Fibroblast of upper back skin (primary cell): ENCODE results near the gene SYNGAP1.
"Not testable (repeated sequence)": the region's sequence is repeated elsewhere in the genome, so short reads cannot be mapped to it uniquely, and the experiment has no call there.

Source experiments
- DNase-seq: peaks from one replicate; pipeline ENCODE4 v3.0.0-alpha.2; 2013

SYNGAP1 gene

GRCh38 chr6:33419580-33420490, at the start of gene SYNGAP1:
Gene SYNGAP1 (plus strand): TSS chr6:33420065. CDS start chr6:33420265, 200 bp downstream.
- DNase-seq = peak; percentile 81

DNA sequence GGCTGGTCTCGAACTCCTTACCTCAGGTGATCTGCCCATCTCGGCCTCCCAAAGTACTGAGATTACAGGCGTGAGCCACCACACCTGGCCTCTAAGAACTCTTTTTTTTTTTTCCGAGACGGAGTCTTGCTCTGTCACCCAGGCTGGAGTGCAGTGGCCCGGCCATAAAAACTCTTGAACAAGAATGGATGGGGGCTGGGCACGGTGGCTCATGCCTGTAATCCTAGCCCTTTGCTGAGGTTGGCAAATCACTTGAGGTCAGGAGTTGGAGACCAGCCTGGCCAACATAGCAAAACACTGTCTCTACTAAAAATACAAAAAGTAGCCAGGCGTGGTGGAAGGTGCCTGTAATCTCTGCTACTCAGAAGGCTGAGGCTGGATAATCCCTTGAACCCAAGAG, 48.0 kb upstream of the SYNGAP1 start:
- DNase-seq = not testable (repeated sequence)

GRCh38 chr6:33372526-33373123, 47.2 kb upstream of the SYNGAP1 start:
- no peak for DNase-seq

DNA sequence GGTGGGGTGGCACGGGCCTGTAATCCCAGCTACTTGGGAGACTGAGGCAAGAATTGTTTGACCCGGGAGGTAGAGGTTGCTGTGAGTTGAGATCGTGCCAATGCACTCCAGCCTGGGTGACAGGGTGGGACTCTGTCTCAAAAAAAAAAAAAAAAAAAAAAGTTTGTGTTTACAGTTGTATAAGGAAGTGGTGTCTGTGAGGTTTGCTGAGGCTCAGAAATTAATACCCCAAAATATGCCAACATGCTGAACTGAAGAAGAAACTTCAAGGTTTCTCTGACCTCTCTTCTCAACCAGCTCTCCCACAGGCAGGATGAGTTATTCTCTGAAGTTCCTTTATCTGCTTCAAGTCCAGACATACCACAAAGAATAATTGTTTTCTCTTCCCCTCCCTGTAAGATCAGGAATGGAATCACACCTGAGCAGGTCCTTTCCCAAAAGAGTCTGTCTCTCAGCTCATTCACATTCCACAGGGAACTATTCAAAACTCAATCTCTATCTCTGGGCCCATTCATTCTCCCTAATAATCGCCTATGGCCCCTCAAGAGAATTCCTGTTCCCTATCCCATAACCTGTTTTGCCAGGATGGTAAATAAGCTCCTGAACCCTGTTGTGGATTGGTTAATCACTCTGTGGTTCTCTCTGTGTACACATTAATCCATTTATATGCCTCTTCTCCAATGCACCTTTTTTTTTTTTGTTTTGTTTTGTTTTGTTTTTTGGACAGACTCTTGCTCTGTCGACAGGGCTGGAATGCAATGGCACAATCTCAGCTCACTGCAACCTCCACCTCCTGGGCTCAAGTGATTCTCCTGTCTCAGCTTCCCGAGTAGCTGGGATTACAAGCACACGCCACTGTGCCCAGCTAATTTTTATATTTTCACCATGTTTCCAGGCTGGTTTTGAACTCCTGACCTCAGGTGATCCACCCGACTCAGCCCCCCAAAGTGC, 45.6 kb upstream of the SYNGAP1 start:
- no peak for DNase-seq

DNA sequence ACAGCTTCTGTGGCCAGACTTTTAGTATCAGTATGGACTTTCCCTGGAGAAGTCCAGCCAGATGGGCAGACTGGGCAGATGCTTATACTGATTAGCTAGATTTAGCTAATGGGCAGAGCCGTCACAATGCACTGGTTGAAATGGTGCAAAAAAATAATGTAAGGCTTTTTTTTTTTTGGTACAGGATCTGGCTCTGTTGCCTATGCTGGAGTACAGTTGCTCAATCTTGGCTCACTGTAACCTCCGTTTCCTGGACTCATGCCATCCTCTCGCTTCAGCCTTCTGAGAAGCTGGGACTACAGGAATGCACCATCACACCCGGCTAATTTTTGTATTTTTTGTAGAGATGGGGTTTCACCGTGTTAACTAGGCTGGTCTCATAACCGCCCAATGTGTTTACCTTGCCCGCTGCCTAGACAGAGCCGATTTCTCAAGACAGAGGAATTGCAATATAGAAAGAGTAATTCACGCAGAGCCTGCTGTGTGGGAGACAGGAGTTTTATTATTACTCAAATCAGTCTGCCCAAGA, 44.7 kb upstream of the SYNGAP1 start:
- DNase-seq = peak; percentile 88

GRCh38 chr6:33377171-33377570, 42.7 kb upstream of the SYNGAP1 start:
- DNase-seq = peak; percentile 18

GRCh38 chr6:33379184-33379583, 40.7 kb upstream of the SYNGAP1 start:
- DNase-seq = not testable (repeated sequence)

GRCh38 chr6:33380272-33380981, 39.4 kb upstream of the SYNGAP1 start:
- no peak for DNase-seq

GRCh38 chr6:33383427-33384185, 36.3 kb upstream of the SYNGAP1 start:
- no peak for DNase-seq

GRCh38 chr6:33384581-33385020, 35.3 kb upstream of the SYNGAP1 start:
- DNase-seq = peak; percentile 74

GRCh38 chr6:33390173-33390572, 29.7 kb upstream of the SYNGAP1 start:
- no peak for DNase-seq

GRCh38 chr6:33390767-33391277, 29.0 kb upstream of the SYNGAP1 start:
- DNase-seq = no peak

- DNase-seq = peak; percentile 100
Observed at GRCh38 chr6:33391278-33391921, 28.5 kb upstream of the SYNGAP1 start, which contains the start of gene KIFC1. Gene KIFC1 (plus strand): TSS chr6:33391823. CDS start chr6:33391986, 163 bp downstream.

DNA sequence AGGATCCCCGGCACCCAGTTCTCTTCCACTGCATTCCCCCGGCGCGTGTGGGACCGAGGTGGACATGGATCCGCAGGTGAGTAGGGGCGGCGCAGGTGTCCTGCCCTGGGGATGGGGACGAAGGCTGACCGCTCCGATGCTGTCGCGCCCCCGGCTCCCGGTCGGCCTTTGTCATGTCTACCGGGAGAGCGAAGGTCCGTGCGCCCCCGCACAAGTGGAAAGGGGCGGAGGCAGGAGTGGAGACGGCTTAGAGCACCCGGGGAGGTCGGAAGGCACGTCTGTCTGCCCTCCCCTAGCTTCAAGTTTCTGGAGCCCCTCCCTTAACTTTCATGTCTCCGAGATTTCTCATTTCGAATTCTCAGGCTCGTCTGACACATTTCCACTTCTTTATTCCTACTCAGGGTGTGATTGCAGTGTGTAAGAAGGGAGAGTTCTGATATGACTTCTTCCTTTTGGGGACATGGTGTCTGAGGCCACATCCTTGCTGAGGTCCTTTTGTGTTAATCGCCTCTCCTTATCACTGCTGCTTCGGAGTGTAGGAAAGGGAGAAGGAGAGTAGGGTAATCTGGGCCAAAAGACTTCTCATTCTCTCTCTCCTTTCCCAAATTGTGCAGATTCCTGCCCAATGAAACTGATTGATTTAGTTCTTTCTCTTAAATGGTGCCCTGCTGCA, 27.8 kb upstream of the SYNGAP1 start:
- no peak for DNase-seq

- DNase-seq = no peak
Observed at GRCh38 chr6:33392595-33392948, 27.3 kb upstream of the SYNGAP1 start.

DNA sequence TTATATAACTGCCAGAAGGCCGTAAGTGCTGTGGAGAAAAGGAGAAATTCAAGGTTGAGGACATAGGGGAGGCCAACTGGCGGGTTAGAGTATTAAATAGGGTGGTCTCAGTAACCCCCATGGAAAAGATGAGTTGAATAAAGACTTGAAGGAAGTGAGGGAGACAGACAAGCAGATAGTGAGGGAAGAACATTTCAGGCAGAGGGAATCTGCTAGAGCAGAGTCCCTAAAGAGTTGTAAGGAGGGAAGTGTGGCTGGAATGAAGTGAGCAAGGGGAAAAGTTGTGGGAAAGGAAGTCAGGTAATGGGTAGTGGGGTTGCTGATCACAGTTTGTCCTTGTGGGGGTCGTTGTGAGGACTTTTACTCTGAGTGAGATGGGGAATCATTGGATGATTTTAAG, 26.9 kb upstream of the SYNGAP1 start:
- no peak for DNase-seq

DNA sequence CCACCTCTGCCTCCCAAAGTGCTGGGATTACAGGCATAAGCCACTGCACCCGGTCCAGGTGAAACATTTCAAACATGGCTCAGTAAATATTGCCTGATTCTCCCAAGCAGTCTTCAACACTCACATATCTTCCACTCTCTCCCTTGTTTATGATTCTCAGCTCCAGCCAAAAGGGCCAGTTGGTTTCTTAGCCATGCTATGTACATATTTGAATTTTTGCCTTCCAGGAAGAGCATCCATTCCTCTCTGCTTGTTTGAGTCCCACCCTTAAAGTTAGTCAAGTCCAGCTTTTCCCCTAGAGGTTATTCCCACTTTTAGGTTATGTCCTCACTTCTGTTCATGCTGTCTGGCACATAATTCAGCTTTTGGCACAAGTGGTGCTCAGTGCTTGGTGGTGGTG, 22.3 kb upstream of the SYNGAP1 start:
- no peak for DNase-seq

DNA sequence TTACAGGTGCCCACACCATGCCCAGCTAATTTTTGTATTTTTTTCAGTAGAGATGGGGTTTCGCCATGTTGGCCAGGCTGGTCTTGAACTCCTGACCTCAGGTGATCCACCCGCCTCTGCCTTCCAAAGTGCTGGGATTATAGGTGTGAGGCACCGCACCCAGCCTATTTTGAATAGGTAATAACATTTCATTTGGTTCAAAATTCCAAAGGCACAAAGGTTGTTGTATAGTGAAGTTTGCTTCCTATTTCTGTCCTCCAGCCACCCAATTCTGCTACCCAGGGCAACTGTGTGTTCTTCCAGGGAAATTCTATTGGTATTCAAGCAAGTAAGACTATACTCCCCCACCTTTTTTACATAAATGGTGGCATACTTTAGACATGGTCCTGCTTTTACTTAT, 21.3 kb upstream of the SYNGAP1 start:
- DNase-seq = not testable (repeated sequence)

DNA sequence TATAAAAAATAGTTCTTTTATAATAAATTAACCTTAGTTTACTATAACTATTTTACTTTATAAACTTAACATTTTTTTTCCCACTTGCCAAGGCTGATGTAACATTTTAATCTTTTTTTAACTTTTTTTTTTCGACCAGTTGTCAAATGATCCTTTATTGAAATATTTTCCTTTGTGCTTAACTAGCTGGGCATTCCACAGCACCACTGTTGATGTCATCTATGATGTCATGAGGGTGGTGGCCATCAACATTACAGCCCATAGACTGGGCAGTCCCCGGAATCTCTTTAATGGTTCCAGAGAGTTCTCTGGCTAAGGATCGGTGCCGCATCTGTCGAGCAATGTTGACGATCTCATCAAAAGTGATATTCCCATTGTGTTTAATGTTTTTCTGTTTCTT, 20.0 kb upstream of the SYNGAP1 start:
- not testable (repeated sequence) for DNase-seq

- DNase-seq = no peak
Observed at GRCh38 chr6:33404884-33405283, 15.0 kb upstream of the SYNGAP1 start.
